Effector memory CD8-positive, alpha-beta T cell (primary cell): ENCODE measurements around the gene CMA1.
"Not testable (repeated sequence)": the region's sequence is repeated elsewhere in the genome, so short reads cannot be mapped to it uniquely, and the experiment has no call there.

Experiments used
- ATAC-seq: fragments of 150-1000 bp; cut with Tn5 transposase; replicated peaks from 2 replicates; pipeline ENCODE4 v1.10.0; 2021; ENCODE audit warnings: mild to moderate bottlenecking, moderate library complexity
- DNase-seq, 3 experiments: peaks; one replicate each; pipeline ENCODE4 v3.0.0; 2021
- H3K27ac Mint-ChIP-seq, 2 donors: one replicate each; pipeline ENCODE4 v1.8.0; 2022; ENCODE audit warnings: mild to moderate bottlenecking in 2 of 2, mixed read lengths in 2 of 2, moderate library complexity in 2 of 2
- H3K27me3 Mint-ChIP-seq, 2 donors: one replicate each; pipeline ENCODE4 v1.8.0; 2022; ENCODE audit warnings: mixed read lengths in 2 of 2
- H3K36me3 Mint-ChIP-seq: one replicate; pipeline ENCODE4 v1.8.0; 2022; ENCODE audit warnings: mild to moderate bottlenecking, moderate library complexity, mixed read lengths; ENCODE audit not compliant: insufficient read depth
- H3K4me1 Mint-ChIP-seq, 2 donors: one replicate each; pipeline ENCODE4 v1.8.0; 2022; ENCODE audit warnings: low read depth in 2 of 2, mixed read lengths in 2 of 2
- H3K4me3 Mint-ChIP-seq, 2 donors: one replicate each; pipeline ENCODE4 v1.8.0; 2022; ENCODE audit warnings: mild to moderate bottlenecking in 2 of 2, mixed read lengths in 2 of 2, moderate library complexity in 2 of 2
- H3K9me3 Mint-ChIP-seq, 2 donors: one replicate each; pipeline ENCODE4 v1.8.0; 2022; ENCODE audit warnings: mixed read lengths in 2 of 2
- total RNA-seq, 9 experiments: gene quantifications; one replicate each; lab custom pipeline; 2026; lab: John Stamatoyannopoulos, UW

The CMA1 gene, protein sequence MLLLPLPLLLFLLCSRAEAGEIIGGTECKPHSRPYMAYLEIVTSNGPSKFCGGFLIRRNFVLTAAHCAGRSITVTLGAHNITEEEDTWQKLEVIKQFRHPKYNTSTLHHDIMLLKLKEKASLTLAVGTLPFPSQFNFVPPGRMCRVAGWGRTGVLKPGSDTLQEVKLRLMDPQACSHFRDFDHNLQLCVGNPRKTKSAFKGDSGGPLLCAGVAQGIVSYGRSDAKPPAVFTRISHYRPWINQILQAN
- total RNA-seq = 0 to 0.06 (median 0) reads per million in 9 experiments

DNA sequence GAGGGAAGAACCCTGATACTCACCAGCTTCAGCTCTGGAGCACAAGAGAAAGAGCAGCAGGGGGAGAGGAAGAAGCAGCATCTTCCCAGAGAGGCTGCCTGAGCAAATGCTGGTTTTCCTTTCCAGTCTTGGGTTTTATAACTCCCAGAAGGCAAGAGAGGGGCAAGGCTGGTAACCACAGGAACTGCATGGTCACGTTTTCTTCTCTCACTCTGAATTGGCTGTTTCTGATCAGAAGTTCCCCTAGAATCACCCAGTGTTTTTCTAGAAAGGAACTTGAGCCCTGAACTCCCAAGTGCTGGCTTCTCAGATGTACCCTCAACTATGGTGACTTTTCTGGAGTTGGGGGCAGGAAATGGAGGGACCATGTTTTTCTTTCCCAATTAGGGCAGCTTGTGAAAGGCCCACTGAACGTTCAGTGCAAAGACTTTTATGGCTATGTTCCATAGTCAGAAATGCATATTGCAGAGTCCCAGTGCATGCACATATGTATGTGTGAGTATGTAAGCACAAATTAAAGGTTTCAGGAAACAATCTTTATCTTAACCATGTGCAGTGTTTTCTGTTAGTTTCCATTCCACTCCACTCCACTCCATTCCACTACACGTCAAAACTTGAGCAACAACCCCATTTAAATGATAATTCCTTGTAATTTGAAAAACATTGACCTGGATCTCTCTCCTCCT, at the start of gene CMA1:
TSS of gene CMA1 (minus strand) at position 111 of the 686 bp plus-strand sequence. CDS start at position 81, 30 bp downstream.
- Mint-ChIP-seq H3K36me3 (no peaks in the 10 kb centered on the region), H3K27ac (no peak within 1 kb of the TSS), H3K4me3 (no peak within 1 kb of the TSS), H3K4me1 (no peaks in the 10 kb centered on the region), H3K9me3 (no peaks in the 10 kb centered on the region), H3K27me3 (peaks cover 39 to 81% of the 10 kb centered on the region in 2 donors)
- DNase-seq (no peak), ATAC-seq (no peak)

DNA sequence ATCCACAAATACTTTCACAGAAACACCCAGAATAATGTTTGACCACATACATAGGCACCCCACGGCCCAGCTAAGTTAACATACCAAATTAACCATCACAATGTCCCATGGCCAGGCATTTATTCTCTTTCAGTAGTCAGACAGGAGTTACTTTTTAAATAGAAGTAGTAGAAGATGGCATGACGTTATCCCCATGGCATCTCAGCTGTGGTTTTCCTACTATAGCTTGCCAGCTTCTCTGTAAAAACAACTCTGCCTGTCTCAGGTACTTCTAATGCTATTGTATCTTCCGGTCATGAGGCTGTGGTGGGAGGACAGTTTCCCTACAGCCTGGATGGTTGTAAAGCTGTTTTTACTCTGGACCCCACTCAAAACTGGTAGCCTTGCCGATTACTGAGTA, 48.7 kb upstream of the CMA1 start:
- ATAC-seq = no peak
- H3K27me3 Mint-ChIP-seq = peaks cover 16 to 29% of the 10 kb centered on the region in 2 donors
- no peaks in the 10 kb centered on the region for H3K36me3 Mint-ChIP-seq
- peaks cover 0 to 4% of the 10 kb centered on the region in 2 donors for H3K9me3 Mint-ChIP-seq
- no peak overlapping the region for H3K4me3 Mint-ChIP-seq
- no peaks in the 10 kb centered on the region for H3K4me1 Mint-ChIP-seq
- DNase-seq = no peak
- no peak overlapping the region for H3K27ac Mint-ChIP-seq

DNA sequence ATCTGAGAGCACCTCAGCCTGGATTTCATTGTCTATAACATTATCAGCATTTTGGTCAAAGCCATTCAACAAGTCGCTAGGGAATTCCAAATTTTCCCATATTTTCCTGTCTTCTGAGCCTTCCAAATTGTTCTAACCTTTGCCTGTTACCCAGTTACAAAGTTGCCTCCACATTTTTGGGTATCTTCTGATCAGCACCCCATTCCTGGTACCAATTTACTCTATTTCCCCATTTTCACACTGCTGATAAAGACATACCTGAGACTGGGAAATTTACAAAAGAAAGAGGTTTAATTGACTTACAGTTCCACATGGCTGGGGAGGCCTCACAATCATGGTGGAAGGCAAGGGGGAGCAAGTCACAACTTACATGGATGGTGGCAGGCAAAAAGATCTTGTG, 41.0 kb upstream of the CMA1 start:
- DNase-seq, H3K27ac Mint-ChIP-seq, ATAC-seq, H3K27me3 Mint-ChIP-seq, H3K4me3 Mint-ChIP-seq, H3K36me3 Mint-ChIP-seq, H3K4me1 Mint-ChIP-seq: not testable (repeated sequence)
- peaks cover 7 to 23% of the 10 kb centered on the region in 2 donors for H3K9me3 Mint-ChIP-seq

DNA sequence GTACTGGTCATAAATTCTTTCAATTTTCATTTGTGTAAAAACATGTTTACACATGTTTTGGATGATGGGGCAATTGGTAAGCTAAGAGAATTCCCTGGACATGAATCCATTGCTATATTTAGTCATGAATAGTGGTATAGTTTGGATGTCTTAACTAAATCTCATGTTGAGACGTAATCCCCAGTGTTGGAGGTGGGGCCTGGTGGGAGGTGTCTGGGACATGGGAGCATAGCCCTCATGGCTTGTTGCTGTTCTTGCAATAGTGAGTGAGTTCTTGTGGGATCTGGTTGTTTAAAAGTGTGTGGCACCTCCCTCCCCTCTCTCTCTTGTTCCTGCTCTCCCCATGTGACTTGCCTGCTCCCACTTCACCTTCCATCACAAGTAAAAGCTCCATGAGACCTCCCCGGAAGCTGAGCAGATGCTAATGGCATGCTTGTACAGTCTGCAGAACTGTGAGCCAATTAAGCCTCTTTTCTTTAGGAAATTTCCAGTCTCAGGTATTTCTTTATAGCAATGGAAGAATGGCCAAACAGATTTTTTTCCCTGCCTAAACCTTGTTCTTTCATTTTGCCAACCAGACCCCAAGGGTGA, 34.4 kb upstream of the CMA1 start:
- Mint-ChIP-seq H3K27ac (no peak overlapping the region), H3K9me3 (peaks cover 4 to 6% of the 10 kb centered on the region in 2 donors), H3K4me3 (no peak overlapping the region), H3K27me3 (peaks cover 26 to 37% of the 10 kb centered on the region in 2 donors), H3K36me3 (no peaks in the 10 kb centered on the region), H3K4me1 (no peaks in the 10 kb centered on the region)
- no peak for DNase-seq
- no peak for ATAC-seq

DNA sequence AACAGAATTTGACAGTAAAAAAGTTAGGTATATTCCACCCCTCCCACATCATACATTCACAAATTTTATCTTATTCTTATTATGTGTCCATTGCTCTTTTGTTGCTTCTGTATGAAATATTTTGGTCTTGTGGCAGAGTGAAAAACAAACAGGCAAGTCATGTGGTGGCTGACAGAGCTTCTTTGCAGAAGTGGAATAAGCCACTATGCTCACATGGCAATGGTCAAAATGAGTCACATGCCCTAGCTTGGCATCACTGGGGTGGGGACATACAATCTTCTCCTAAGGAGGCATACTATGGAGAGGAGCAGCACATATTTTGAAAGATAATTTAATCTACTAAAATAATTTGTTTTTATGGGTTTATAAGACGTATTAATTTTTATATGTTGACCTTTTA, 27.7 kb upstream of the CMA1 start:
- H3K4me3 Mint-ChIP-seq = no peak overlapping the region

DNA sequence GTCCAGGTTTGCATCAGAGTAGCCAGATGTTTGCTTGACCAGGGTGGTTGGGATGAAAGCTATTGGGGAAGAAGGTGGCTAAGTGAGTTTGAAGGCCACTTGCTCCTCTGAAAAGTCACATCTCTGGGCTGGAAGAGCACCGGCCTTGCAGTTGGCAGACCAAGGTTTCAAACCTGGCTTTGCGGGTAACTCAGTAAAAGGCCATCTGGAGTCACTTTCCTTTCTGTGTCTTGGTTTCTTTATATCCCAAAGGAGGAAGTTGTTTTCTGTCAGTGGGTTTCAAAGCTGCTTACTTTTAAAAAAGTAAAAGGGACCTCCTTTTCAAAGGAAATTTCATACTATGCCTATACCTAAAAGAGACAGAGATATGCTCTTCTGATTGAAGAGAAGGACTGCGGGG, 26.2 kb upstream of the CMA1 start:
- no peak for DNase-seq
- peaks cover 18 to 20% of the 10 kb centered on the region in 2 donors for H3K27me3 Mint-ChIP-seq
- no peak for ATAC-seq
- H3K9me3 Mint-ChIP-seq = no peaks in the 10 kb centered on the region
- no peaks in the 10 kb centered on the region for H3K36me3 Mint-ChIP-seq
- peaks cover 5 to 13% of the 10 kb centered on the region in 2 donors for H3K4me1 Mint-ChIP-seq
- H3K27ac Mint-ChIP-seq = peak overlapping the region in 1 of 2 donors; percentile 41
- no peak overlapping the region for H3K4me3 Mint-ChIP-seq

More for the DNA sequence above, 27.7 kb upstream of the CMA1 start:
- no peak for ATAC-seq
- Mint-ChIP-seq H3K9me3 (no peaks in the 10 kb centered on the region), H3K4me1 (peaks cover 5 to 13% of the 10 kb centered on the region in 2 donors), H3K27me3 (peaks cover 26 to 31% of the 10 kb centered on the region in 2 donors), H3K27ac (no peak overlapping the region), H3K36me3 (no peaks in the 10 kb centered on the region)
- no peak for DNase-seq

DNA sequence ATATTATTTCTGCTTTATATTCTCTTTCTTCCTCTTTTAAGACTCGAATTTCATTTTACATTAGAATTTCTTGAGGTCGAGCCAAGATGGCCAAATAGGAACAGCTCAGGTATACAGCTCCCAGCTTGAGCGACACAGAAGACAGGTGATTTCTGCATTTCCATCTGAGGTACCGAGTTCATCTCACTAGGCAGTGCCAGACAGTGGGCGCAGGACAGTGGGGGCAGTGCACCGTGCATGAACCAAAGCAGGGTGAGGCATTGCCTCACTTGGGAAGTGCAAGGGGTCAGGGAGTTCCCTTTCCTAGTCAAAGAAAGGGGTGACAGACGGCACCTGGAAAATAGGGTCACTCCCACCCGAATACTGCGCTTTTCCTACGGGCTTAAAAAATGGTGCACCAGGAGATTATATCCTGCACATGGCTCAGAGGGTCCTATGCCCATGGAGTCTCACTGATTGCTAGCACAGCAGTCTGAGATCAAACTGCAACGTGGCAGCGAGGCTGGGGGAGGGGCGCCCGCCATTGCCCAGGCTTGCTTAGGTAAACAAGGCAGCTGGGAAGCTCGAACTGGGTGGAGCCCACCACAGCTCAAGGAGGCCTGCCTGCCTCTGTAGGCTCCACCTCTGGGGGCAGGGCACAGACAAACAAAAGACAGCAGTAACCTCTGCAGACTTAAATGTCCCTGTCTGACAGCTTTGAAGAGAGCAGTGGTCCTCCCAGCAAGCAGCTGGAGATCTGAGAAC, 18.0 kb upstream of the CMA1 start:
- H3K27ac Mint-ChIP-seq, ATAC-seq, H3K9me3 Mint-ChIP-seq, H3K36me3 Mint-ChIP-seq, H3K4me1 Mint-ChIP-seq, H3K4me3 Mint-ChIP-seq, DNase-seq: not testable (repeated sequence)
- peaks cover 33 to 43% of the 10 kb centered on the region in 2 donors for H3K27me3 Mint-ChIP-seq

DNA sequence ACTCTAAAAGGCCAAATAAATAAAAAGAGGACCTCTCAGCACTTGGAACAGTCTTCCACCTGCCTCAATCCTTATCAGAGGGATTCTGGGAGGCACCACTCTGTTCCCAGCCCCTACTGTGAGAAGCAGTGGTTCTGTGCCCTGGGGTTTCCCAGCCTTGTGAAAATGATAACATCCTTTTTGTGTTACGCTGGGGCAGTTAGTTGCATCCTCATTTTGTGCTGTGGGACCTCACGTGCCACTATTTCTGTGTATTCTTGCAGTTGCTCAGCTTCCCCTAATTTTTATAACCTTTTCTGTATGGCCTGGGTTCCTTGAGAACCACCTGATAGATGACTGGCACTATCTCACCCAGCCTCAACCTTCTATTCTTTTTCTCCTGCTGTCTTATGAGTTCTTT, 10.8 kb upstream of the CMA1 start:
- Mint-ChIP-seq H3K4me3 (no peak overlapping the region), H3K27ac (no peak overlapping the region), H3K4me1 (no peaks in the 10 kb centered on the region), H3K9me3 (no peaks in the 10 kb centered on the region), H3K27me3 (peaks cover 20 to 30% of the 10 kb centered on the region in 2 donors), H3K36me3 (no peaks in the 10 kb centered on the region)
- ATAC-seq (no peak), DNase-seq (no peak)

DNA sequence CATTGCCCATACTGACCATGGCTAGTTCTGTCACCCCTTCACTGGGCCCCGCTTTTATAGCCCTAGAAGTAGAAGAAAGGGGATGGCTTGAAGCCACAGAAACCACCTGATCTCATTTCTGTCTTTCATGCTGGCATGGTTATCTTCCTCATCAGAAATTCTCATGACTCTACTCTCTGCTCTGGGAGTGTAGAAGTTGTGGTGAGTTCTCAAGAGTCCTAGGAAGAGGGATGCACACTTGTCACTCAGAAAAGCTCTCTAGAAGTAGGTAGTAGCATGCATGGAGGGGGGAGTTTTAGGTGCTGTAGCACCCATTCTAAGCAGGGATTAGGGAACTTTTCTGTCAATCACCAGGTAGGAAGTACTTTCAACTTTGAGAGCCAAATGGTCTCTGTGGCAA, 6.1 kb upstream of the CMA1 start:
- H3K4me1 Mint-ChIP-seq = no peaks in the 10 kb centered on the region
- H3K4me3 Mint-ChIP-seq = no peak overlapping the region
- H3K27ac Mint-ChIP-seq = no peak overlapping the region
- H3K27me3 Mint-ChIP-seq = peaks cover 14 to 38% of the 10 kb centered on the region in 2 donors
- H3K9me3 Mint-ChIP-seq = no peaks in the 10 kb centered on the region
- no peak for DNase-seq
- no peaks in the 10 kb centered on the region for H3K36me3 Mint-ChIP-seq
- ATAC-seq = no peak

DNA sequence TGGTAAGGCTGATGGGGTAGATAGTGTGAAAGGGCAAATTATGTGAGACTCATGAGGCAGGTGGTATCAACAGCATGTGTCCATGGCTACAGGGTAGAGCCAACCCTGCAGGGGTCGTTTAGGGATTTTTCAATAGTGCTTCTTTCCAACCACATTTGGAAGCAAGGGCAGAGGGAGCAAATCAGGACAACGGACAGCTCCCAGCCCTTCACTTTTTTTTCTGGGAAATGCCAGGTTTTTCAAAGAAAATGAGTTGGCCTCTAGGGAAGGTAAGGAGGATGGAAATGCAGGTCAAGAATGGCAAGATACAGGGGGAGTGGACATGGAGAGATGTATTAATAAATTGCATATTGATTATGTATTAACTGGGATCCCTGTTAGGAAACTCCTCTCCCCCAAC, 4.9 kb upstream of the CMA1 start:
- Mint-ChIP-seq H3K4me3 (no peak overlapping the region), H3K27ac (no peak overlapping the region), H3K9me3 (no peaks in the 10 kb centered on the region), H3K36me3 (no peaks in the 10 kb centered on the region), H3K4me1 (no peaks in the 10 kb centered on the region), H3K27me3 (peaks cover 23 to 50% of the 10 kb centered on the region in 2 donors)
- ATAC-seq (no peak), DNase-seq (no peak)

DNA sequence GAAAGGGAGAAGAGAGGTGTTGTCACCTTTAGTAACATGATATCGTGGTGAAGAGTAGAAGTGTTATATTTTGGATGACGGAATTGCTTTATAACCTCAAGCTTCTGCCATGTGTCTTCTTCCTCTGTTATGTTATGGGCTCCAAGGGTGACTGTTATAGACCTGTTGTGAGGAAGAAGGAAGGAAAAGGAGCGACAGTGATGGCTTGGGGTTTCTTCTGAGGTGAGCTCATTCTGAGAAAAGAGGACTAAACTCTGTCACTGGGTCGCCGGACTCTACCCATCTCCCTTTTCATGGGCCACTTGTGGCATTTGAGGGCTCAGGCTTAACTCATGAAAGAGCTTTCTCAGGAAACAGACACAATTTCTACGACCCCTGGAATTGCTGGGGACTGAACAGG, 1.6 kb downstream of the CMA1 start:
- ATAC-seq = no peak
- DNase-seq = no peak
- H3K4me3 Mint-ChIP-seq = no peak overlapping the region
- H3K27ac Mint-ChIP-seq = no peak overlapping the region
- H3K9me3 Mint-ChIP-seq = no peaks in the 10 kb centered on the region
- peaks cover 40 to 78% of the 10 kb centered on the region in 2 donors for H3K27me3 Mint-ChIP-seq
- H3K36me3 Mint-ChIP-seq = no peaks in the 10 kb centered on the region
- no peaks in the 10 kb centered on the region for H3K4me1 Mint-ChIP-seq

DNA sequence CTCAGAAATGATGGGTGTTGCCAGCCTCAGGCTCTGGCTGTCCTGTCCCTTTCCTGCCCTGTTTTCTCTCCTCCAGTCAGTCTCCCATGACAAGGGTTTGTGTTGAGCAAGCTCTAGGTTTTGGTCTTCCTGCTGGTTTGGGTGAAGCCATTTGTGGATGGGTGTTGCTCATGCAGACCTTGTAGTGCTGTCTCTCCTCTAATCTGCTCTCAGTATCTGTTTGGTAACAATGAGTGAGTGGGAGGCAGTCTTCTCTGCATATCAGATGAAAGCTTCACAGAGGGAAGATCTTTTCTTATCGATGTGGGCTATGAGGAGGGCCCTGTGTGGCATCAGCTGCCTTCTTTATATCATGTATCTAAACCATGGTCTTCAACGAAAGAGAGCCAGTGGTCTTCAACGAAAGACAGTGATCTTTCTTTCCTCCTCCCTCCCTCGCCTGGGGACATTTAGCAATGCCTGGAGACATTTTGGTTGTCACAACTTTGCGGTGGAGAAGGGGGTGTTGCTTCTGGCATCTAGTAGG, 3.6 kb downstream of the CMA1 start:
- H3K9me3 Mint-ChIP-seq = no peaks in the 10 kb centered on the region

More for the DNA sequence above, 3.6 kb downstream of the CMA1 start:
- H3K4me3 Mint-ChIP-seq = no peak overlapping the region
- peaks cover 35 to 70% of the 10 kb centered on the region in 2 donors for H3K27me3 Mint-ChIP-seq
- ATAC-seq (no peak), DNase-seq (no peak)
- H3K4me1 Mint-ChIP-seq = no peaks in the 10 kb centered on the region
- no peak overlapping the region for H3K27ac Mint-ChIP-seq
- H3K36me3 Mint-ChIP-seq = no peaks in the 10 kb centered on the region
